SIG-M5 treated with dmso at 0.1 percent for 504 hours (cell line): ENCODE data around the gene SHC1.

ENCODE experiments used
- DNase-seq: peaks from one replicate; lab custom pipeline; 2025; ENCODE audit not compliant: unreplicated experiment; lab: John Stamatoyannopoulos, UW

SHC1 gene

DNA sequence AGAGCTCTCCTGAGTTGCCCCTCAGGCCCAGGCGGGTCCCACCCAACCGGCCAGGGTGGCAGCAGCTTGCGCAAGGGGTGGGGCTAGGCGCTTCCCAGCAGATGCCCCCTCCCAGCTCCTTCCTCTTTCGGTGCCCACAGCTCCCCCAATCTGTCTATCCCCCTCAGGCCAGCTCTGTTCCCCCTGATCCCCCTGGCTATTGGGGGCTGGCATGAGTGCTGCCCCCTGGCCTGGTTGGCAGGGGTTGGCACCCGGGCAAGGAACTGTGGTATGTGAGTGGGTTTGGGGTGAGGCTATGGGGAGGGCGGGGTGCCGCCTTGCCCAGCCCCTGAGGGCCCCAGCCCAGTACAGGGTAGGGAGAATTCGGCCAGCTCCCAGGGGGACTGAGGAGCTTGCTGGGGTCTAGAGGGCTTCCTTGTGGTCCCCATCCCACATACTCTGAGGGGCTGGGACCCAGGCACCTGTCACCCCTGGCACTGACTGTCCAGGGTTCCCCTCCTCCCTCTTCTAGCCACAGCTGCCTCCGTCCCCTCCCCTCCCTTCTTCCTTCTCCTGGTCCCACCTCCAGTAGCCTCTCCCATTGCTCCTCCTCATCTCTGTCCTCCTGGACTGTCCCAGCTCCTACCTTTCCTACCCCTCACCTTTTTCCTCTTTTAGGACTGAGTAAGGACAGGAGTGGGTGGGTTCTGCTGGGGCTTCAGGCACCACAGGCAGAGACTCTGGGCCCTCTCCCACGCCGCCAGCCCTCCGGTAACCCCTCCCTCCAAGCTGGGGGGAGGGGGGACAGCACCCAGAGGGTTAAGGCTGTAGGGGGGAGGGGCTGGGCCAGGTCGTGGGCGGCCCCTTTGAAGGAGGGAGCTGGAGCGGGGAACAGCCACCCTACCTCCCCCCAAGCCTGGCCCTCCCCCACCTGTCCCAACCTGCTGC, 37.7 kb upstream of the SHC1 start:
- peak; percentile 80 for DNase-seq

DNA sequence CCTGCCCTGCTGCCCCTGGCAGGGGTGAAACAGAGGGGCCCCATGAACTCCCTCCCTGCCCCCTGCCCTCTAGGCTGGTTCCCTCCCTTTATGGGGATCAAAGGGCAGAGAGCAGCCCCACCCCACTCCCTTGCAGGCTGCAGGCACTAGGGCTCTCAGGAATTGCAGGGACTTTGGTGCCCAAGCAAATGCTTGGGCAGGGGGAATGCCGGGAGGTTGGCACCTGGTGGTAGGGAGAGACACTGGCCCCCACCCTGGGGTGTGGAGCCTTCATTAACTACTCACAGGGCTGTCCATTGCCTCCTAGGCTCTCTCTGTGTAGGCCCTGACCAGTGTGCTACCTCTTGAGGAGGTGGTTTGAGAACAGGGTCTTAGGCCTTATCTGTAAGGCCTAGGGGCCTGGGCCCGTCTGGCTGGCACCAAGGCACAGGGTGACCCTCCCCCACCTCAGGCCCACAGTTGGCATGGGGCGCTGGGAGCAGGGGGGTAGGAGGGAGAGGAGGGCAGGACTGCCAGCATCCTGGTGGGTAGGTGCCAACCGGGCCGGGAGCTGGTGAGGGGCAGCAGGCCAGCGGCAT, 36.8 kb upstream of the SHC1 start:
- DNase-seq: no peak

DNA sequence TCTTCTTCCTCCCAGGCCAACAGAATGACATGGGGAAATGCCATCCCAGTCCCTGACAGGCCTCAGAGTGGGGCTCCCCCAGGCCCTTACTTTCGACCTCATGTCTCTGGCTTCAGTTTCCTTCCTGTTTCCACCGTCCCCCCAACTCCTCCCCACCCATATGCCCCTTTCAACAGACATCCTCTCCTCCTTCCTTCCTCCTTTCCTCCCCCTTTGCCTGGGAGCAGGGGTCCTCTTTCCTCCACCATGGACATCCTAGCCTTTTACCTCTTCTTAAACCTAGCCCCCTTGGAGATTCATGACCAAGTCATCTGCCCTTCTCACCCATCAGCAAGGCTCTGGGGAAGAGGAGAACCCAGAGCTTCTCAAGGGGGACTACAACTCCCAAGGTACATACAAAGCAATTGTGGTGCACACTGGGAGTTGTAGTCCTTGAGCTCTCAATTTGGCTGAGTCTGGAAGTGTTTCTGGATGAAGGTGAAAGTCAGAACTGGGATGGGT, 36.1 kb upstream of the SHC1 start:
- DNase-seq: peak; percentile 92

DNA sequence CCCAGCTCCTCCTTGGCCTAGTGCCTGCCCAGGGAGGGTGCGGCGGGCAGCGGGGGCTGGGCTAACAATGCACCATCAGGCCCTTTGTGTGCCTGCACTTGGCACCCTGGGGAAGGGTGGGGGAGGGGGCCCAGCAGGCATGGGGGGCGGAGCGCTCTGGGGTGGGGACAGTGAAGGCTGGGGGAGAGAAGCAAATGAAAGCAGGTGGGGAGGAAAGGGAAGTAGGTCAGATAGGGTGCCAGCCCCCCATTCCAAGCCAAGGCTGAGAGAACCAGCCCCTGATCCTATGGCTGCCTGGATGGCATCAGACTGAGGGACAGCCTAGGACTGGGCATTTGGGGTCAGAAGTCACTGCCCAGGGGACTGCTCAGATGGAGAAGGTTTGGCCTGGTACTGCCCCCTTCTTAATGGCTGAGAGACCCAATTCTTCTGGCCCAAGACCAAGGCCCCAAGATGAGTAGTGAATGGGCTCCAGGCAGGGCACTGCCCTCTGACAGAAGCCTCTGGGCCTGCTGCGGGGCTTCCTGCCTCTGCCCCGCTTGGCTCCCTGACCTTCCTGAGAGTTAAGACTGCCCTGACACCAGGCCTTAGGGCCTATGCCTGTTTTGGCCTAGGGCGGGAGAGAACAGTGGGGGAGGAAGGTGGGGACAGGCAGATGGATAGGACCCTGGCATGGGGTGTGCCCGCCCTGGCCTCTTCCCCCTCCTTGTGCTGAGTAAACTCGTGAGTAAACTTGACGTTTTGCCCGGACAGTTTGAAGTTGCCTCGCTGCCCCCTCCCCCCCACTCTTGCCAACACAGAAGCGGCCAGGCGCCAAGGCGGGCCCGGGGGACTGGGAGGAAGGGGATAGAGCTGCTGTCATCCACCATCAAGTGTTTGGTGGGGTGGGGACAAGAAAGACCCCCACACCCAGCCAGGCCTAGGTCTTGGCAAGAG, 34.8 kb upstream of the SHC1 start:
- DNase-seq: no peak

DNA sequence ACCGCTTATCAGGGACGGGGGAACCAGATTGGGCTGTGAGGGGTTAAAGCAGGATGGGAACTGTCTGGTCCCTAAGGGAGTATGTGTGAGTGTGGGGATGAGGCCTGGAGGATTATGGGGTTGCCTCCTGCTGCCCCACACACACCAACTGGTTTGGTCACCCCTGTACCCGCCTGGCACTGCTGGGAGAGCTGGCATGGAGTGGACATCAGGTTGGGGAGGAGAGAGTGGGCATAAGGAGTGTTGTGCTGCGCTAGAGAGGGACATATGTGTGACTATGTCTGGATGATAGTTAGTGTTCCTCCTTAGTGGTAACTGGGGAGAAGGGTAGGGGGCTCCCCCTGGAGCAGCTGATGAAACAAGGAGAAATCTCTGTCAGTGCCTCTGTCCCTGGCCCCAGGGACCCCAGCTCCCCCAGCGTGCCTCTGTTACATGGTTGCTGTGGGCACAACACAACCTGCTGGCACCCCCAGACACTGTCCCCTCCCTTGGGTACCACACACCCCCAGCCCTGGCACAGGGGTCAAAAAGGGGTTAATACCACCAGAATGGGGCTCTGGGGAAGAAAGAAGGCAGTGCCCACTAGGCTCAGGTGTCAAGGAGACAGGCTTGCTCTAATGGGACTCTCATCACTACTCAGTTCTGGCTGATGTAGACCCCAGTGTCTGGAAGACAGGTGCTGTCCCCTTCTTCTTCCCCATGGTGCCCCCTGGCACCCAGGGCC, 34.0 kb upstream of the SHC1 start:
- no peak for DNase-seq

DNA sequence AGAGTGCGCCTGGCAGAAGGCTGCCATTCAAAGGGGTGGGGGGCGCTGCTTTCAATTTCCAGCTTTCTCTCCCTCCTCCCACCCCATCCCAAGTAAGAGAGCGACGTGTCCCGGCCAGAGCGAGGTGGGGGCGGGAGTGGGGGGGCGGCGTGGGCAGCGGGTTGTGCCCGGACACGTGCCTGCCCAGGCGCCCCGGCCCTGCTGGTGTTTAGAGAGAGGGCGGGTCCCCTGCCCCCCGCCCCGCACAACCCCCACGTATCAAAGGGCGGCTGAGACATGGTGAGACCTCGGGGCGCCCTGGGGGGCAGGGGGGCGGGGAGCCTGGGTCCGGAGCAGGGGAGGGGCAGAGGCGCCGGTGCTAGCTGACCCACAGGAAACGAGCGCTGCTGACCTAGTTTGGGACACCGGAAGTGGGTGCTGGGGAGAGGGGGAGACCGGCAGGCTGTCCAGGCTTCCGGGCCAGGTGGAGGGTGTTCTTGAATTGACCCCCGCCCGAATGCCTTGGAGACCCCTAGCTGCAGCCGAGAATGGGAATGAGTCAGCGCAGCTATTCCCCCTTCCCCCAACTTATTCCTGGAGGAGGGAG, 33.3 kb upstream of the SHC1 start:
- DNase-seq: no peak

DNA sequence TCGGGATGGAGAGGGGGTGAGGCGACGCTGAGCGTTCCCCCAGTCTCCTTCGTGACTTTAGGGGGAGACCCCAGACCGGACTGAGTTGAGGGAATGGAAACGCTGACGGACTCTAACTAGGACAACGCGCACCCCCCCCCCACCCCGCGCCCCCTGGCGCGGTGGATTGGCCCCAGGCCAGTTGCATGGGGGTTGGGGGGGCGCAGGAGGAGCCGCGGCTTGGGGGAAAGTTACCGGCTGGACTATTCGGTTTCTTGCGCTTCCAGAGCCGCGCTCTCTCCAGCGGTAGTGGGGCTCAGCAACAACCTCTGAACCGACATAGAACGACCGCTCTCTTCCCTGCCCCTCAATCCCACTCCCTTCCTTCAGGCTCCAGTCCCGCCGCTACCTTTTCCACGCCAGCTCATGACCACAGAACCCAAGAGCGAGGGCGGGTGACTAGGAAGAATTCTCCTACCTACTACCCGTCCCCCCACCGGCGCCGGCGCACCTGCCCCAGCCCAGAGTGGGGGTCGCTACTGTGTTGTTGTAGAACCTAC, 32.7 kb upstream of the SHC1 start:
- no peak for DNase-seq

DNA sequence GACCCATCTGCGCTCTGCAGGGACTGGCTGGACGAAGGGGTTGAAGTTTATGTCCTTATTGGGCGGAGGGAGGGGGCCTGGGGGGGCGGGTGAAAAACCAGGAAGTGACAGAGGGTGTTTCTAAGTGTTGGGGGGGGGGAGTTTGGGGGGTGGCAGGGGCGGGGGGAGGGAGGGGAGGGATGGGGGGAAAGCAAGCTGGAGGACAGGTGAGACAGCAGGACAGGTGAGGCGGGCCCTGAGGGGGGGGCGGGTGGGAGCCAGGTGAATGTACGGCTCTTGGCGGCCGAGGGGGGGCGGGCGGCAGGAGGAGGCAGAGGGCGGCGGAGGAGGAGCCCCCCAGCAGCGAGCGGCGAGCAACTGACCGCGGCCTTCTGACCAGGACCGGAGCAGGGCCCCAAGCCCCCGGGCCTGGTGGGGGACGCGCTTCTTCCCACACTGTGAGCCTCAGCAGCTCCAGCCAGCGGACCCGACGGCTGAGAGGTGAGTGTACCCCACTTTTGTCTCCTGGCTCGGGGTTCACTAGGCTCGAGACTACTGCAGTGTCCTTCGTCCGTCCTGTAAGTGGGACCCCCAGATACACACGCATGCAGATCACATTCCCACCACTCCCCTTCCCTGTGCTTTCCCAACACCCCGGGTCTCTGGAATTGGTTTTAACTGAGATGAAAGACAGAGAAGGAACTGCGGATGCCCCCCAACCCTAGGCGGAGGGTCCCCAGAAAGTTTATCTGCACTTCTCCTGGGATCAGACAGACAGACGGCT, 32.1 kb upstream of the SHC1 start, which contains the start of gene ZBTB7B:
Gene ZBTB7B, plus strand, starts transcription at position 339 of the 763 bp plus-strand sequence. CDS start 11,859 bp downstream, outside the sequence.
- DNase-seq: peak; percentile 95

DNA sequence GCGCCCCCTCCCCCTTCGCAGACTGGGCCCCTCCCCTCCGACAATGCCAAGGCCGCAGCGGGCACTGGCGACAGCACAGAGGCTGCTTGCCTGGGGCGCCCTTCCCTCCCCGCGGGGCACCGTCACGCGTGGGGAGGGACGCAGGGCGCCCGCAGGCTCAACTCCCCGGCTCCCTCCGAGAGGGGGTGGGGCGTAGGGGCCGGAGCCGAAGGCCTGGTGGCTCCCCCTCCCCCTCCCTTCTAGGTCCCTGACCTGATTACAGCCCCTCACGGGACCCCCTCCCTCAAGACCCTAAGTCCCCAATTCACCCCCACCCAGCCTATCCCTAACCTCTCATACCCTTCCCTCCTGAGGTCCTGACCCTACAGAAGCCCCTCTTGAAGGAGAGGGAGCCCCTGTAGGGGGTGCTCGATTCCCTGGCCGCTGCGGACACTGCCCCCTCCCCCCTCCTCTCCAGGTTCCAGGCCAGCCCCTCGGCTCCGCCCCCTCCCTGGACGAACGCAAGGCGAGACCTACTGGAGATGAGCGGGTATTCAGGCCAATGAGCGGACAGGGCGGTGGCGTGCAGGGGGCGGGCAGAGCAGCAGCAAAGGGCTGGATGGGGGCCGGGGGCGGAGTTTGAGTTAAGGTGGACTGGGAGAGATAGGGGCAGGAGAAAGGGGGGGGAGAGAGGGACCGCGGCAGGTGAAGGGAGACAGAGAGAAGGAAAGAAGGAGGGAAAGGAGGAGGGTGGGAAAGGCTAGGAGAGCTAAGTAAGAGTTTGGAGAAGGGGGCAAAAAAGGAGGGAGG, 31.3 kb upstream of the SHC1 start:
- peak; percentile 100 for DNase-seq

DNA sequence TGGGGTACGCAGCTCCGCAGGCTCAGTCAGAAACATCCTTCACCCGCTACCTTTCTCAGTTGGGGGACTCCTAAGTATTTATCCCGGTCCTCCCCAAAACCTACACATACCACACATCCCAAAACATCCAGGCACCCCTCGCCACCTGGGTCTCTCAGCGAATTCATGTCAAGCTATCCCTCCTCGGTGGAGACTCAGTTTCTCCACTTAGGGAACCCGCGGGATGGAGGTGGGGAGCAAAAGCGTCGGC, 30.8 kb upstream of the SHC1 start:
- peak; percentile 87 for DNase-seq

DNA sequence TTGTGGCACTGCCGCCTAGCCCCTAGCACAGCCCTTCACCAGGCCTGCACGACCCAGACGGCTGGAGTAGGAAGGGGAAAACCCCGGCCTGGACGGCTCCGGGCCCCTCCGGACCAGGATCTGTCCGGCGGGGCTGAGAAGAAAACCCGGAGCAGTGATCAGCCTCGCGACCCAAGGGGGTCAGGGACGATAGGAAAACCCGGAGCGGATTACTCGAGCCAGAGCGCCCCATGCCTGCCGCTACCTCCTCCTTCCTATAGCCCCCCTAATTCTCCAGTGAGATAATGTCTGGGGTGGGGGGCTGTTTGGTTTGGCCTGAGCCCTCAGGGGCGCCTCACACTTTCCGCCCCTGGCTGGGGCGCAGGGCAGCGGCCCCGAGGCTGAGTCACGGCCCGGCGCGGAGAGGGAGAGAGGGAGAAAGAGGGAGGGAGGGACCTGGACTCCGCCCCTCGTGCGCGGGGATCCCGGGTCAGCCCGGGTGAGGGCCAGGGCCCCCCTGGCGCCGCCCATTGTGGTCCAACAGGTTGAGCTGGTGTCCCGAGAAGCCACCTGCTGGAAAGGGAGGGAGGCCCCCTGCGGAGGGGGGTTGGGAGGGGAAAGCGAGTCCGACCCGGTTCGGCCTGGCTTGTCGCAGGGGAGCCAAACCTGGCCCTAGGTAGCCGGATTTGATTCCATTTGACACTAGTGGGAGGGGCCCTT, 30.3 kb upstream of the SHC1 start:
- peak; percentile 90 for DNase-seq

DNA sequence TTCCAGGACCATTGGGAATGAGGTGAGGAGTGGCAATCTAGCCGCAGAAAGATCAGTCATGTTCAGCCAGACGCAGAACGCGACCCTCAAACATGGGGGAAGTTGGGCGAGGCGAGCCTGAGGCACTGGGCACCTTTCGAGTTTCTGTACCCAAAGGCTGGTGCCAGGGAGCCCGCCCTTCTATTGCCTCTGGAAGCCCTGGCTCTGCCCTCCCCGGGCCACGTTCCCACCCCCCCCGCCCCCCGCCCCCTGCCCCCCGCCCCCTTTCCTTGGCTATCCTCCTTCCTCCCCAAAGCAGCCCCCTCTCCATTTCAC, 29.8 kb upstream of the SHC1 start:
- DNase-seq: no peak

DNA sequence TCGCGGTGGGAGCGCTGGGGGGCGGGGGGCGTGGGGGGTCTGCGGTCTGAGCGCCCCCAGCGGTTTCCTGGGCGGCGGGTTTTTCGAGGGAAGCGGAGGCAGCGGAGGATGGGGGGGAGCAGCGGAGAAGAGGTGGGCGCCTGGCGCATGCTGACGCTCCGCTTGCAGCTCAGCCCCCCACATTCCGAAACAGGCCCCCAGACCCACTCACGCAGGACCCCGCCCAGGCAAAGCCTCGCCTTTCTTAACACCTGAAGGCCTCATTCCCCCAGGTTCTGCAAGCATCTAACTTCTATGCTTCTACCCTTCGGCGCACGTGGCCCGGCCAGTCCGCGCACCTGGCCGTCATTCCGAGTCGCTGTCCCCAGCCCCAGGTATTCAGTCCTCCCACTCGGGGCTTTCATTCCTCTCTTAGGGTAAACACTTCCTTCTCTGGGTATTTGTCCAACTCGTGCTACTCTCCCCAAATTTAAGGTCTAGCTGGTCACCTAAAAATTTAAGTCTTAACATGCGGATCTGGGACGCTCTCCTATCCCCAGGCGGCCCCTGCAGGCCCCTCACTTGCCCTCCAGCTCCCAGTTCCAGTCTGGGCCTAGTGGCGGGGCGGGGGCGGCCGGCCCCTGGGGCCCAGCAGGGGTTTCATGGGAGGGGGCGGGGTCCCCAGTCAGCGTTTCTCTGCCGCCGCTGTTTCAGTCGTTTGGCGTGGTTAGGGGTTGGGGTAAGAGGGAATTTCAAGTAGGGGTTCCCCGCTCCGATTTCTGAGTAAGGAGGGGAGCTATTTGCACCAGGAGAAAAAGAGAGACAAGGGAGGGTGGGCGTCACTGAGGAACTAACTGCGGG, 29.2 kb upstream of the SHC1 start:
- peak; percentile 65 for DNase-seq

DNA sequence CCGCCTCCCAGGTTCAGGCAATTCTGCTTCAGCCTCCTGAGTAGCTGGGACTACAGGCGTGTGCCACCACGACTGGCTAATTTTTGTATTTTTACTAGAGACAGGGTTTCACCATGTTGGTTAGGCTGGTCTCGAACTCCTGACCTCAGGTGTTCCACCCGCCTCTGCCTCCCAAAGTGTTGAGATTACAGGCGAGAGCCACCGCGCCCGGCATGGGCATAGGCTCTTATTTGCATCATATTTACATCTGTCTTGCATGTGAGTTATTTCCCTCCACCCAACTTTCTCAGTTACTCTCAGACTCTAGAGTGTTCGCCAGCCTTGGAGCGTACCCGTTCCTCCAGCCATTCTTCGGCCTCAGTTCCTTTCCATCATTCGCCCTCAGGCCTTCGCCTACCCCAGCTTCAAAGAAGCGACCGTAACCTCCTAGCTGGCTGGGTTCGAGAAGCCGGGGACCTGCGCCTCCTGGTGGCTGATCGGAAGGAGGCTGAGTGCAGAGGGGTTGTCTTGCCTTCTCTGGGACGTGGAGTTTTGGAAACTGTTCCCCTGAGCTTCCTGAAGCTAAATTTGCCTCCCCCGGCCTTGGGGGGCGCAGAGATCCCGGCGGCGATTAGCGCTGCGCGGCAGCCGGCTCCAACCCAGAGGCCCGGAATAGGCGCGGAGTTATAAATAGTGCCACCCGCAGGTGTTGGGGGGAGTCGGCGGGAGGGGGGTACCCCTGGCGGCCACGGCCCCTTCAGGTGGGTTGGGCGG, 28.4 kb upstream of the SHC1 start:
- DNase-seq: peak; percentile 90

DNA sequence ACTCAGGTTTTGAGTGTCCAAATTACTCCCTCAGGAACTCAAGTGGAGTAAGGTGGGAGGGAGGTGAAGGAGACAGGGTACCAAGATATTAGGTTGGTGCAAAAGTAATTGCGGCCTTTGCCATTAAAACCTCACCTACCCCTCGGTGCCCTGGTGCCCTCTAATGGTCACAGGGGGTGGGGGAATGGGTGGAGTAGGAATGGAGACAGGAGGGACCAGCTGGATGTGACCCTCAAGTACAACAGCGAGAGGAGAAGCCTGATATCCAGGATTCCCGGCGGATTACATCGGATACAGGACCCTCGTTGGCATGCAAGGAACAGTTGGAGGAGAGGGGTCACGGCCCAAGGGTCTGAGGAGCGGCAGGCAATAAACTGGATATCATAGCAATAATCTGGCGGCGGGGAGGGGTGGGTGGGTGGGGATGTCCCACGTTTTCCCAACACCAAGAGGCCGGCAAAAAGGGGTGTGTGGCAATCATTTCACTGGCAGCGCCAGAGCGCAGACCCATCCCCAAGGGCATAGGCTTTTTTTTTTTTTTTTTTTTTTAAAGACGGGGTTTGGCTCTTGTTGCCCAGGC, 27.7 kb upstream of the SHC1 start:
- DNase-seq: no peak
